H1 (cell line): ENCODE results near the gene FAM3B. TPM values are rescaled to one million over a fixed set of nuclear protein-coding genes. Genes with fewer than 3 reads are reported as not detected.

Experiments used
- CTCF ChIA-PET: fragments of 300-600 bp; sonication (Branson Sonifier 250); formaldehyde crosslinking; loops from one replicate; lab custom pipeline; 2021; ENCODE audit not compliant: partially characterized antibody; lab: Charles Lee
- POLR2A ChIA-PET: fragments of 300-600 bp; sonication (Branson Sonifier 250); formaldehyde crosslinking; loops from one replicate; lab custom pipeline; 2021; ENCODE audit warnings: inconsistent platforms; ENCODE audit not compliant: partially characterized antibody; lab: Charles Lee
- DNase-seq, 2 experiments: peaks; one replicate each; pipeline versions ENCODE4 v3.0.0 to v3.0.0-alpha.2; 2010 to 2022; ENCODE audit warnings: low spot score in 2 of 2, low read depth in 1 of 2, mixed read lengths in 1 of 2
- FAIRE-seq: peaks from 2 replicates; lab custom pipeline; 2011; peaks lifted over from hg19 to GRCh38; lab: Jason Lieb, UNC
- H2AFZ ChIP-seq: 2 replicates; pipeline ENCODE4 v1.8.1; 2012; ENCODE audit warnings: low read length, inconsistent platforms
- H2AK5ac ChIP-seq: 2 replicates; pipeline ENCODE4 v1.6.1; 2013; ENCODE audit warnings: low read depth, low read length
- H2BK120ac ChIP-seq: replicated peaks from 2 replicates; pipeline ENCODE3; 2013; ENCODE audit warnings: low read depth, low read length, inconsistent platforms
- H2BK12ac ChIP-seq: 2 replicates; pipeline ENCODE4 v1.6.1; 2013; ENCODE audit warnings: low read depth, low read length
- H2BK15ac ChIP-seq: 2 replicates; pipeline ENCODE4 v1.6.1; 2013; ENCODE audit warnings: low read length
- H2BK20ac ChIP-seq: 2 replicates; pipeline ENCODE4 v1.6.1; 2013; ENCODE audit warnings: low read length
- H2BK5ac ChIP-seq: 2 replicates; pipeline ENCODE4 v1.6.1; 2013; ENCODE audit warnings: low read depth, low read length
- H3K14ac ChIP-seq: 2 replicates; pipeline ENCODE4 v1.6.1; 2013; ENCODE audit warnings: inconsistent platforms; ENCODE audit not compliant: insufficient read length
- H3K18ac ChIP-seq: 2 replicates; pipeline ENCODE4 v1.6.1; 2013; ENCODE audit warnings: low read length; ENCODE audit errors: extremely low read depth
- H3K23ac ChIP-seq: 2 replicates; pipeline ENCODE4 v1.6.1; 2013; ENCODE audit warnings: inconsistent platforms; ENCODE audit not compliant: insufficient read length
- H3K23me2 ChIP-seq: 2 replicates; pipeline ENCODE4 v1.6.1; 2013; ENCODE audit warnings: low read depth, low read length
- H3K27ac ChIP-seq: 2 replicates; pipeline ENCODE4 v1.6.1; 2011; ENCODE audit warnings: low read depth, low read length, inconsistent platforms
- H3K27me3 ChIP-seq, 4 experiments: replicated peaks in 1 of 4; 1 replicate in 1 of 4; 2 replicates in 3 of 4; pipeline versions ENCODE4 v1.6.1 to v1.8.1; 2011 to 2013; ENCODE audit warnings: low read length in 3 of 4, mild to moderate bottlenecking in 3 of 4, inconsistent platforms in 2 of 4, mixed read lengths in 2 of 4, moderate library complexity in 1 of 4; ENCODE audit not compliant: control insufficient read depth in 3 of 4, insufficient read depth in 3 of 4; ENCODE audit errors: extremely low read depth in 1 of 4
- H3K36me3 ChIP-seq, 4 experiments: 2 replicates each; pipeline versions ENCODE4 v1.6.1 to v1.8.1; 2011 to 2013; ENCODE audit warnings: mild to moderate bottlenecking in 4 of 4, low read length in 3 of 4, moderate library complexity in 2 of 4, control low read depth in 1 of 4, inconsistent platforms in 1 of 4; ENCODE audit not compliant: insufficient read depth in 4 of 4, control insufficient read depth in 2 of 4
- H3K4ac ChIP-seq: replicated peaks from 2 replicates; pipeline ENCODE3; 2013; ENCODE audit warnings: low read length, low read depth, mixed read lengths, inconsistent platforms; ENCODE audit not compliant: insufficient read length
- H3K4me1 ChIP-seq, 4 experiments: replicated peaks in 1 of 4; 1 replicate in 1 of 4; 2 replicates in 3 of 4; pipeline versions ENCODE4 v1.6.1 to v1.8.1; 2011 to 2013; ENCODE audit warnings: low read length in 3 of 4, inconsistent platforms in 2 of 4, mixed read lengths in 1 of 4; ENCODE audit not compliant: insufficient read depth in 4 of 4, control insufficient read depth in 3 of 4
- H3K4me2 ChIP-seq, 2 experiments: 2 replicates each; pipeline versions ENCODE4 v1.6.1 to v1.8.1; 2011 to 2013; ENCODE audit warnings: low read depth in 2 of 2, low read length in 2 of 2, control low read depth in 1 of 2, inconsistent platforms in 1 of 2, mild to moderate bottlenecking in 1 of 2; ENCODE audit not compliant: insufficient read depth in 1 of 2
- H3K4me3 ChIP-seq, 4 experiments: fragments of 200-600, 300-600 bp in 1 of 4; sonication (generic), shearing (Covaris generic), sonication (Bioruptor Twin) in 1 of 4; 2 replicates each; pipeline versions ENCODE4 v1.5.1 to v1.8.1; 2011 to 2016; ENCODE audit warnings: low read length in 4 of 4, low read depth in 3 of 4, control low read depth in 2 of 4, inconsistent platforms in 2 of 4, mild to moderate bottlenecking in 2 of 4, mixed read lengths in 1 of 4, moderate library complexity in 1 of 4; ENCODE audit not compliant: insufficient read depth in 2 of 4; ENCODE audit errors: extremely low read depth in 1 of 4
- H3K56ac ChIP-seq: replicated peaks from 2 replicates; pipeline ENCODE3; 2013; ENCODE audit warnings: low read depth, mild to moderate bottlenecking, mixed read lengths, low read length, inconsistent platforms; ENCODE audit not compliant: insufficient read length
- H3K79me1 ChIP-seq: 2 replicates; pipeline ENCODE4 v1.6.1; 2013; ENCODE audit warnings: low read depth, low read length, control low read depth
- H3K79me2 ChIP-seq, 2 experiments: 2 replicates each; pipeline versions ENCODE4 v1.6.1 to v1.8.1; 2012 to 2013; ENCODE audit warnings: low read length in 2 of 2, mild to moderate bottlenecking in 2 of 2, inconsistent platforms in 1 of 2; ENCODE audit not compliant: insufficient read depth in 2 of 2, control insufficient read depth in 1 of 2
- H3K9ac ChIP-seq, 4 experiments: replicated peaks in 1 of 4; 1 replicate in 1 of 4; 2 replicates in 3 of 4; pipeline versions ENCODE4 v1.6.1 to v1.8.1; 2011 to 2013; ENCODE audit warnings: low read depth in 3 of 4, low read length in 3 of 4, control low read depth in 2 of 4, mild to moderate bottlenecking in 2 of 4, moderate library complexity in 2 of 4, inconsistent platforms in 1 of 4; ENCODE audit errors: extremely low read depth in 1 of 4
- H3K9me3 ChIP-seq, 2 experiments: 2 replicates each; pipeline versions ENCODE4 v1.6.1 to v1.8.1; 2012 to 2013; ENCODE audit warnings: mild to moderate bottlenecking in 2 of 2, moderate library complexity in 2 of 2, control low read depth in 1 of 2, inconsistent platforms in 1 of 2, low read depth in 1 of 2, low read length in 1 of 2, mixed read lengths in 1 of 2; ENCODE audit not compliant: insufficient read depth in 2 of 2
- H4K20me1 ChIP-seq, 2 experiments: replicated peaks in 1 of 2; 2 replicates each; pipeline versions ENCODE3 to v1.8.1; 2011 to 2013; ENCODE audit warnings: inconsistent platforms in 2 of 2, low read length in 2 of 2, mild to moderate bottlenecking in 1 of 2; ENCODE audit not compliant: insufficient read depth in 2 of 2, control insufficient read depth in 1 of 2
- H4K5ac ChIP-seq: 2 replicates; pipeline ENCODE4 v1.6.1; 2013; ENCODE audit warnings: low read length, low read depth, mixed read lengths, inconsistent platforms; ENCODE audit not compliant: insufficient read length
- H4K8ac ChIP-seq: 2 replicates; pipeline ENCODE4 v1.8.0; 2013; ENCODE audit warnings: mild to moderate bottlenecking, moderate library complexity, low read length, inconsistent platforms; ENCODE audit not compliant: insufficient read depth; ENCODE audit errors: extremely low read depth
- H4K91ac ChIP-seq: replicated peaks from 2 replicates; pipeline ENCODE3; 2013; ENCODE audit warnings: low read length, mixed read lengths, inconsistent platforms; ENCODE audit not compliant: insufficient read length
- CEBPB ChIP-seq: IDR thresholded peaks from 2 replicates; pipeline ENCODE4 v1.6.1; 2012; ENCODE audit warnings: low read depth, low read length
- CHD2 ChIP-seq: IDR thresholded peaks from 2 replicates; pipeline ENCODE4 v1.6.1; 2012; ENCODE audit warnings: low read length, improper control_type of control experiment
- EGR1 ChIP-seq: IDR thresholded peaks from 2 replicates; pipeline ENCODE4 v1.6.1; 2011; ENCODE audit warnings: low read depth, low read length, borderline replicate concordance
- EP300 ChIP-seq, 2 experiments: IDR thresholded peaks; 1 replicate in 1 of 2; 2 replicates in 1 of 2; pipeline ENCODE4 v1.6.1; 2011 to 2012; ENCODE audit warnings: low read depth in 2 of 2, low read length in 2 of 2, mild to moderate bottlenecking in 2 of 2, borderline replicate concordance in 1 of 2, inconsistent platforms in 1 of 2, moderate library complexity in 1 of 2
- JUN ChIP-seq: IDR thresholded peaks from 2 replicates; pipeline ENCODE4 v1.6.1; 2011; ENCODE audit warnings: low read depth, mild to moderate bottlenecking, improper control_type of control experiment, low read length
- KDM1A ChIP-seq: fragments of 200-600, 300-600 bp; sonication (generic); IDR thresholded peaks from 2 replicates; pipeline ENCODE4 v1.7.1; 2016; ENCODE audit warnings: mild to moderate bottlenecking, low read length, borderline replicate concordance
- KDM4A ChIP-seq: IDR thresholded peaks from one replicate; pipeline ENCODE4 v1.7.1; 2012; ENCODE audit warnings: low read depth, mild to moderate bottlenecking, moderate library complexity, low read length, inconsistent platforms; ENCODE audit not compliant: severe bottlenecking
- PHF8 ChIP-seq: fragments of 200-600 bp; sonication (generic); conservative IDR thresholded peaks from 2 replicates; pipeline ENCODE4 v1.7.1; 2012; ENCODE audit warnings: low read depth, mild to moderate bottlenecking, inconsistent platforms, low read length, moderate library complexity
- POLR2AphosphoS5 ChIP-seq: IDR thresholded peaks from 2 replicates; pipeline ENCODE4 v1.6.1; 2011; ENCODE audit warnings: low read depth, low read length
- SIX5 ChIP-seq: IDR thresholded peaks from 2 replicates; pipeline ENCODE4 v1.6.1; 2011; ENCODE audit warnings: mild to moderate bottlenecking, low read depth, low read length
- SP1 ChIP-seq: IDR thresholded peaks from 2 replicates; pipeline ENCODE4 v1.6.1; 2011; ENCODE audit warnings: low read depth, low read length
- TBP ChIP-seq: IDR thresholded peaks from 2 replicates; pipeline ENCODE4 v1.6.1; 2011; ENCODE audit warnings: low read depth, low read length, improper control_type of control experiment
- TCF12 ChIP-seq: IDR thresholded peaks from 2 replicates; pipeline ENCODE4 v1.6.1; 2011; ENCODE audit warnings: low read depth, mild to moderate bottlenecking, low read length
- WGBS, 2 experiments: shearing (Covaris generic) in 1 of 2; methylation state at CpG; one replicate each; pipeline versions ENCODE4 v1.1.6 to v1.1.7; 2013 to 2015; ENCODE audit warnings: low lambda C conversion rate in 2 of 2, mixed read lengths in 2 of 2, inconsistent platforms in 1 of 2, low coverage in 1 of 2, missing lambda C conversion rate in 1 of 2; ENCODE audit not compliant: insufficient replicate concordance in 2 of 2, insufficient coverage in 1 of 2, insufficient read length in 1 of 2; ENCODE audit errors: extremely low coverage in 1 of 2, missing lambda C conversion rate in 1 of 2; 5-methylcytosine and 5-hydroxymethylcytosine counted together
- polyA plus RNA-seq, 7 experiments: library from polyadenylated mRNA; depleted of rRNA in 3 of 7; stranded (reverse) in 5 of 7; unstranded in 2 of 7; fragments of >200 nt in 5 of 7; fragments of 200-250 nt in 2 of 7; gene quantifications; 1 replicate in 5 of 7; 2 replicates in 1 of 7; 4 replicates in 1 of 7; pipeline versions ENCODE4 v1.2.1 to v1.2.3, GENCODE V29; 2011 to 2013; ENCODE audit warnings: missing spikeins in 2 of 7, mixed read lengths in 2 of 7
- total RNA-seq: library from RNA; stranded (reverse); fragmentation: NEBNext Ultra II Directional; extraction: Animal tissue kit (Norgen Biotek cat#: 25700); gene quantifications from 2 replicates; pipeline ENCODE4 v1.2.1, GENCODE V29; 2021
- TF ChIP-seq, protein P1 (sequence below): IDR thresholded peaks from 2 replicates; pipeline ENCODE4 v1.6.1; 2011; ENCODE audit warnings: low read length, improper control_type of control experiment

The FAM3B gene
- total and polyA plus RNA-seq, 2 of the 8 experiments (the other 6 are each of a cell fraction or from before 2014, with no cell fraction given) = 2.0 TPM

- no peak for DNase-seq
- H3K4me1 ChIP-seq = peaks cover 0 to 3% (median 0%) of the 10 kb centered on the region in 4 experiments; a peak in 2 of 7 replicates
- H2BK15ac ChIP-seq = no peak overlapping the region
- H4K5ac ChIP-seq = no peak overlapping the region
- no peak overlapping the region for H3K4me3 ChIP-seq
- no peak overlapping the region for H3K56ac ChIP-seq
- H4K8ac ChIP-seq = no peak overlapping the region
- H3K36me3 ChIP-seq = no peaks in the 10 kb centered on the region; a peak in 1 of 8 replicates
- no peak overlapping the region for H2AFZ ChIP-seq
- no peak overlapping the region for H2BK12ac ChIP-seq
- WGBS, 2 experiments = 83% methylated on average over 12 of the region's 12 CpGs; no CpG with 5 or more reads in 1 of the 2 experiments
- H2AK5ac ChIP-seq = no peak overlapping the region
- no peak overlapping the region for H4K91ac ChIP-seq
- H3K27me3 ChIP-seq = peaks cover 0 to 1% (median 0%) of the 10 kb centered on the region in 4 experiments; a peak in 1 of 7 replicates
- no peaks in the 10 kb centered on the region for H3K79me2 ChIP-seq
- H3K79me1 ChIP-seq = no peaks in the 10 kb centered on the region
- H3K27ac ChIP-seq = no peak overlapping the region
- TF ChIP-seq PHF8 (no peak), POLR2AphosphoS5 (no peak), KDM1A (no peak), TBP (no peak), SIX5 (no peak), TCF12 (no peak), EP300 (IDR thresholded peaks at IDR 0.05; ENCODE audit: borderline replicate concordance in 1 of 2, low read depth in 2 of 2, low read length in 2 of 2) (no peak), KDM4A (no peak), CEBPB (no peak), EGR1 (no peak), SP1 (no peak), CHD2 (no peak), JUN (no peak)
- TF ChIP-seq, protein P1, sequence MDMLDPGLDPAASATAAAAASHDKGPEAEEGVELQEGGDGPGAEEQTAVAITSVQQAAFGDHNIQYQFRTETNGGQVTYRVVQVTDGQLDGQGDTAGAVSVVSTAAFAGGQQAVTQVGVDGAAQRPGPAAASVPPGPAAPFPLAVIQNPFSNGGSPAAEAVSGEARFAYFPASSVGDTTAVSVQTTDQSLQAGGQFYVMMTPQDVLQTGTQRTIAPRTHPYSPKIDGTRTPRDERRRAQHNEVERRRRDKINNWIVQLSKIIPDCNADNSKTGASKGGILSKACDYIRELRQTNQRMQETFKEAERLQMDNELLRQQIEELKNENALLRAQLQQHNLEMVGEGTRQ = no peak
- H4K20me1 ChIP-seq = no peaks in the 10 kb centered on the region
- H3K4me2 ChIP-seq = no peak overlapping the region
- H3K18ac ChIP-seq = no peak overlapping the region
- no peak overlapping the region for H2BK20ac ChIP-seq
- CTCF ChIA-PET = no interaction called here
- POLR2A ChIA-PET = no interaction called here
- H3K23ac ChIP-seq = no peak overlapping the region
- no peak overlapping the region for H2BK120ac ChIP-seq
- no peak overlapping the region for H2BK5ac ChIP-seq
- no peak overlapping the region for H3K4ac ChIP-seq
- FAIRE-seq = no peak
- H3K14ac ChIP-seq = no peak overlapping the region
- peaks cover 4 to 5% of the 10 kb centered on the region in 2 experiments; a peak in 2 of 4 replicates for H3K9me3 ChIP-seq
- no peak overlapping the region for H3K9ac ChIP-seq
- H3K23me2 ChIP-seq = no peaks in the 10 kb centered on the region
These were observed 39.4 kb upstream of the FAM3B start for GRCh38 chr21:41277196-41277595.
